ENCODE measurements around the gene DLK2.
"Not testable (repeated sequence)": the region's sequence is repeated elsewhere in the genome, so short reads cannot be mapped to it uniquely, and the experiment has no call there.

Gene DLK2

GRCh38 chr6:43455531-43456428 is at the start of gene DLK2:
Gene DLK2, minus strand, starts transcription at chr6:43455548. Its CDS starts 723 bp downstream, at chr6:43454825.
- peak; percentile 88 for DNase-seq

GRCh38 chr6:43503443-43503842 is 48.1 kb upstream of the DLK2 start:
- DNase-seq, result no peak

GRCh38 chr6:43502666-43503065 is 47.3 kb upstream of the DLK2 start:
- no peak for DNase-seq

- DNase-seq, result no peak
These were observed 45.6 kb upstream of the DLK2 start for GRCh38 chr6:43500921-43501320.

- DNase-seq, result no peak
These were observed 43.9 kb upstream of the DLK2 start for GRCh38 chr6:43499028-43499815.

- not testable (repeated sequence) for DNase-seq
These were observed 42.9 kb upstream of the DLK2 start for GRCh38 chr6:43498291-43498690.

- no peak for DNase-seq
These were observed 42.3 kb upstream of the DLK2 start for GRCh38 chr6:43497689-43498088.

GRCh38 chr6:43497129-43497396 is 41.7 kb upstream of the DLK2 start:
- DNase-seq, result no peak

GRCh38 chr6:43496370-43497128 is 41.2 kb upstream of the DLK2 start:
- DNase-seq, result peak; percentile 27

GRCh38 chr6:43495409-43495941 is 40.1 kb upstream of the DLK2 start:
- DNase-seq, result peak; percentile 40

- DNase-seq, result no peak
These were observed 39.4 kb upstream of the DLK2 start for GRCh38 chr6:43494766-43495165.

GRCh38 chr6:43494321-43494720 is 39.0 kb upstream of the DLK2 start:
- no peak for DNase-seq

- no peak for DNase-seq
These were observed 38.5 kb upstream of the DLK2 start for GRCh38 chr6:43493833-43494232.

GRCh38 chr6:43493230-43493629 is 37.9 kb upstream of the DLK2 start:
- no peak for DNase-seq

- no peak for DNase-seq
These were observed 37.3 kb upstream of the DLK2 start for GRCh38 chr6:43492673-43493072.

- peak; percentile 17 for DNase-seq
These were observed 36.7 kb upstream of the DLK2 start for GRCh38 chr6:43491750-43492661.

- DNase-seq, result no peak
These were observed 35.2 kb upstream of the DLK2 start for GRCh38 chr6:43490523-43490939.

- DNase-seq, result no peak
These were observed 34.1 kb upstream of the DLK2 start for GRCh38 chr6:43489277-43490072.

- DNase-seq, result no peak
These were observed 33.4 kb upstream of the DLK2 start for GRCh38 chr6:43488667-43489276.

- no peak for DNase-seq
These were observed 26.4 kb upstream of the DLK2 start for GRCh38 chr6:43481591-43482236.
